Loucy (cell line): Measurements from ENCODE around the gene TACR1.

Experiments
- H2AFZ ChIP-seq: fragments of 200-600 bp; sonication (generic); 2 replicates; pipeline ENCODE4 v1.6.0; 2016; ENCODE audit warnings: antibody characterized with exemption, mild to moderate bottlenecking, low read length, moderate library complexity
- H3F3A ChIP-seq: fragments of 200-600 bp; 2 replicates; pipeline ENCODE4 v1.6.0; 2016; ENCODE audit warnings: antibody characterized with exemption, low read depth, mild to moderate bottlenecking
- H3K27me3 ChIP-seq: fragments of 200-600 bp; sonication (generic); 2 replicates; pipeline ENCODE4 v1.6.1; 2014; ENCODE audit warnings: low read length, mild to moderate bottlenecking; ENCODE audit not compliant: insufficient read depth, poor library complexity, severe bottlenecking
- H3K36me3 ChIP-seq: fragments of 200-600 bp; sonication (generic); 2 replicates; pipeline ENCODE4 v1.6.1; 2016; ENCODE audit warnings: low read length; ENCODE audit not compliant: insufficient read depth
- H3K4me1 ChIP-seq: fragments of 200-600 bp; sonication (generic); 2 replicates; pipeline ENCODE4 v1.5.1; 2014; ENCODE audit warnings: low read length, mild to moderate bottlenecking; ENCODE audit not compliant: insufficient read depth, poor library complexity, severe bottlenecking
- H3K4me2 ChIP-seq: fragments of 200-600 bp; sonication (generic); 2 replicates; pipeline ENCODE4 v1.6.0; 2014; ENCODE audit warnings: antibody characterized with exemption, low read length, low read depth, mild to moderate bottlenecking; ENCODE audit not compliant: poor library complexity, severe bottlenecking
- H3K4me3 ChIP-seq: fragments of 200-600 bp; sonication (generic); 2 replicates; pipeline ENCODE4 v1.5.1; 2014; ENCODE audit warnings: low read length, mild to moderate bottlenecking, mixed read lengths; ENCODE audit not compliant: poor library complexity, severe bottlenecking
- H3K79me2 ChIP-seq: fragments of 200-600 bp; sonication (generic); 2 replicates; pipeline ENCODE4 v1.6.1; 2014; ENCODE audit warnings: low read length; ENCODE audit not compliant: insufficient read depth
- H3K9ac ChIP-seq: fragments of 200-600 bp; sonication (generic); 2 replicates; pipeline ENCODE4 v1.6.0; 2014; ENCODE audit warnings: mild to moderate bottlenecking, low read depth, low read length, moderate library complexity; ENCODE audit not compliant: poor library complexity, severe bottlenecking
- H3K9me2 ChIP-seq: fragments of 200-600 bp; sonication (generic); replicated peaks from 2 replicates; pipeline ENCODE4 v1.6.1; 2016; ENCODE audit warnings: low read depth, low read length, mixed read lengths
- H3K9me3 ChIP-seq: fragments of 200-600 bp; sonication (generic); 2 replicates; pipeline ENCODE4 v1.6.1; 2014; ENCODE audit warnings: mild to moderate bottlenecking, antibody characterized with exemption, low read length, low read depth; ENCODE audit not compliant: insufficient read depth
- H4K20me1 ChIP-seq: fragments of 200-600 bp; sonication (generic); 2 replicates; pipeline ENCODE4 v1.6.0; 2014; ENCODE audit warnings: antibody characterized with exemption, low read length, mild to moderate bottlenecking; ENCODE audit not compliant: insufficient read depth, poor library complexity, severe bottlenecking
- CTCF ChIP-seq: fragments of 200-600 bp; sonication (generic); conservative IDR thresholded peaks from 2 replicates; pipeline ENCODE4 v1.5.1; 2014; ENCODE audit warnings: mild to moderate bottlenecking, antibody characterized with exemption, low read length
- EZH2phosphoT487 ChIP-seq: fragments of 200-600 bp; IDR thresholded peaks from 2 replicates; pipeline ENCODE4 v1.6.1; 2018; ENCODE audit warnings: antibody characterized with exemption, mild to moderate bottlenecking, moderate library complexity, borderline replicate concordance

TACR1 gene

GRCh38 chr2:75089471-75089870, 109.8 kb downstream of the TACR1 start:
- H3K9me2 ChIP-seq = no peaks in the 10 kb centered on the region
- no peak overlapping the region for H2AFZ ChIP-seq
- H3K4me2 ChIP-seq = no peak overlapping the region
- H3K9ac ChIP-seq = no peak overlapping the region
- H3K4me3 ChIP-seq = no peak overlapping the region
- no peaks in the 10 kb centered on the region for H3K27me3 ChIP-seq
- no peaks in the 10 kb centered on the region for H3F3A ChIP-seq
- no peaks in the 10 kb centered on the region for H3K9me3 ChIP-seq
- H4K20me1 ChIP-seq = no peaks in the 10 kb centered on the region
- no peaks in the 10 kb centered on the region for H3K36me3 ChIP-seq
- no peaks in the 10 kb centered on the region for H3K79me2 ChIP-seq
- TF ChIP-seq CTCF (no peak), EZH2phosphoT487 (no peak)
- H3K4me1 ChIP-seq = no peaks in the 10 kb centered on the region

- Histone ChIP-seq H3K4me2 (no peak overlapping the region), H2AFZ (no peak overlapping the region), H4K20me1 (no peaks in the 10 kb centered on the region), H3K4me3 (no peak overlapping the region), H3K79me2 (no peaks in the 10 kb centered on the region), H3K9ac (no peak overlapping the region), H3K9me3 (no peaks in the 10 kb centered on the region), H3F3A (no peaks in the 10 kb centered on the region), H3K36me3 (no peaks in the 10 kb centered on the region), H3K9me2 (no peaks in the 10 kb centered on the region), H3K4me1 (no peaks in the 10 kb centered on the region), H3K27me3 (no peaks in the 10 kb centered on the region)
- TF ChIP-seq EZH2phosphoT487 = no peak
- no peak for TF ChIP-seq CTCF
Observed at GRCh38 chr2:75088791-75089190, 110.5 kb downstream of the TACR1 start.

GRCh38 chr2:75087736-75088135, 111.6 kb downstream of the TACR1 start:
- no peak overlapping the region for H3K9ac ChIP-seq
- no peak overlapping the region for H3K4me2 ChIP-seq
- H3K9me2 ChIP-seq = no peaks in the 10 kb centered on the region
- H3K27me3 ChIP-seq = no peaks in the 10 kb centered on the region
- H3K36me3 ChIP-seq = no peaks in the 10 kb centered on the region
- TF ChIP-seq CTCF (no peak), EZH2phosphoT487 (no peak)
- no peak overlapping the region for H2AFZ ChIP-seq
- no peak overlapping the region for H3K4me3 ChIP-seq
- H3K4me1 ChIP-seq = no peaks in the 10 kb centered on the region
- no peaks in the 10 kb centered on the region for H3K79me2 ChIP-seq
- H3K9me3 ChIP-seq = no peaks in the 10 kb centered on the region
- no peaks in the 10 kb centered on the region for H4K20me1 ChIP-seq
- no peaks in the 10 kb centered on the region for H3F3A ChIP-seq
